Activated CD4-positive, alpha-beta T cell treated with anti-CD3 and anti-CD28 coated beads, Interleukin-2, Interleukin-4, amounts not matched to agents 100 ng/mL and 50 ng/mL, durations not matched to agents 16 hours and 8 hours (primary cell): Measurements from ENCODE around the gene CNOT10.

Experiments
- DNase-seq: peaks from one replicate; pipeline ENCODE4 v3.0.0-alpha.2; 2020; ENCODE audit warnings: low spot score

Gene CNOT10

DNA sequence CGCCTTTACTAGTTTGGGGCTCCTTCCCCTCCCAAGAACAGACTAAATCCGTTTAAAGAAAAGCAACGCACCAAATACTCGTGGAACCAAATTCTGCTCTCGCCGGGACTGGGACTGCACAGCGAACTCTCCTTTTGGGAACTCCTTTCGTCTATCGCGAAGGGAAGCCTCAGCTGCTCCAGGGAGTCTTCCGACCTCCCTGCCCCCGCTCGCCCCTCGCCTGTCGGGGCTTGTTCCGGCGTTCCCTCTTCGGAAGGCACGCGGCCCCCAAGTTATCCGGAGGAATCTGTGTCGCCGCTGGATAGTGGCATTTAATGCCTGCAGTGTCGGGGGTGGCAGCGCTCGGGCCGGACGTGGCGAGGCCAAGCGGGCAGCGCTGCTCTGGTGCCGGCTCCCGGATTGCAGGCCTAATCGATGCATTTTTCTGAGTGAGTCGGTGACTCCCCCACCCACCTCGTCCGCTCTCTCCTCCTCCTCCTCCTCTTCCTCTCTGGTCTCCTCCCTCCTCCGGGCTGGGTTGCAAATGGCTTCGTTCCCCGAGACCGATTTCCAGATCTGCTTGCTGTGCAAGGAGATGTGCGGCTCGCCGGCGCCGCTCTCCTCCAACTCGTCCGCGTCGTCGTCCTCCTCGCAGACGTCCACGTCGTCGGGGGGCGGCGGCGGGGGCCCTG, 132.7 kb downstream of the CNOT10 start, which contains the start of gene TRIM71:
Gene TRIM71, plus strand, starts transcription at position 440 of the 671 bp plus-strand sequence. Its CDS starts 84 bp downstream, at position 524.
- DNase-seq = peak; percentile 11

DNA sequence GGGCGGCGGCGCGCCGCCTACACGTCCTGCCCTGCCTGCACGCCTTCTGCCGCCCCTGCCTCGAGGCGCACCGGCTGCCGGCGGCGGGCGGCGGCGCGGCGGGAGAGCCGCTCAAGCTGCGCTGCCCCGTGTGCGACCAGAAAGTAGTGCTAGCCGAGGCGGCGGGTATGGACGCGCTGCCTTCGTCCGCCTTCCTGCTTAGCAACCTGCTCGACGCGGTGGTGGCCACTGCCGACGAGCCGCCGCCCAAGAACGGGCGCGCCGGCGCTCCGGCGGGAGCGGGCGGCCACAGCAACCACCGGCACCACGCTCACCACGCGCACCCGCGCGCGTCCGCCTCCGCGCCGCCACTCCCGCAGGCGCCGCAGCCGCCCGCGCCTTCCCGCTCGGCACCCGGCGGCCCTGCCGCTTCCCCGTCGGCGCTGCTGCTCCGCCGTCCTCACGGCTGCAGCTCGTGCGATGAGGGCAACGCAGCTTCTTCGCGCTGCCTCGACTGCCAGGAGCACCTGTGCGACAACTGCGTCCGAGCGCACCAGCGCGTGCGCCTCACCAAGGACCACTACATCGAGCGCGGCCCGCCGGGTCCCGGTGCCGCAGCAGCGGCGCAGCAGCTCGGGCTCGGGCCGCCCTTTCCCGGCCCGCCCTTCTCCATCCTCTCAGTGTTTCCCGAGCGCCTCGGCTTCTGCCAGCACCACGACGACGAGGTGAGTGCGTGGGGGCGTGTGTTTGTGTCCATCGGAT, 133.4 kb downstream of the CNOT10 start:
- no peak for DNase-seq

GRCh38 chr3:32818970-32819511, 134.1 kb downstream of the CNOT10 start:
- DNase-seq = no peak

GRCh38 chr3:32819551-32820348, 134.8 kb downstream of the CNOT10 start:
- DNase-seq = no peak

- DNase-seq = no peak
These were observed 135.4 kb downstream of the CNOT10 start for GRCh38 chr3:32820430-32820829.

DNA sequence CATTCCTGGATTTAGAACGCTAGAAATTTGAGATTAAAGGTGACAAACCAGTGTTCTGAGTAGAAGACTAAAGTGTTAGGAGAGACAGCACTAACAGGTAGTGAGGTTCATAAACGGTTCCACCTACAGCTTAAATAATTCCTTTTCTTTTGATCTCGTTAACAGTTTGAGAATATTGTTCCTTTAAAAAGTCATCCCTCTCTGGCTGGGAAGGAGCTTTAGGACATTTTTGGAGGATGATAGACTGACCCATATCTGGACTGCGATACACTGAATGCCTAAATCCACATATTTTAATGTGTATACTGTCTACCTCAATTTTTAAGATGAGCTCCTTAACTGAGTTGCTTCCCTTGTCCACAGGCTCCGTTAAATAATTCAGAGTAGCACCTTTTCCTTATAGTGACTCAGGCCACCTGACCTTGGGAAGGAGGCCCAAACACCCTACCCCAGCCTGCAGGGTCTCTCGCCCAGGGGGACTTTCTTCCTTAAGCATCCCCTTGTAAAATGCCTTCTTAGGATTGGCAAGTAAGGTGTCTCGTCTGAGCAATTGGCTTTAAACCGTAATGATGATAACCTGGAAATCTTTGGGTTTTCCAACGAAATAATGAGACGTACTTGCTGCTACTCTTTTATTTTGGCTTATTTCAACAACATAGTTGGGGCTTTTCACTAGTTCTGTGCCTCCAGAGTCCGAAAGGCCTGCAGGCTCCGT, 136.1 kb downstream of the CNOT10 start:
- DNase-seq = no peak

GRCh38 chr3:32821686-32822296, 136.8 kb downstream of the CNOT10 start:
- no peak for DNase-seq

DNA sequence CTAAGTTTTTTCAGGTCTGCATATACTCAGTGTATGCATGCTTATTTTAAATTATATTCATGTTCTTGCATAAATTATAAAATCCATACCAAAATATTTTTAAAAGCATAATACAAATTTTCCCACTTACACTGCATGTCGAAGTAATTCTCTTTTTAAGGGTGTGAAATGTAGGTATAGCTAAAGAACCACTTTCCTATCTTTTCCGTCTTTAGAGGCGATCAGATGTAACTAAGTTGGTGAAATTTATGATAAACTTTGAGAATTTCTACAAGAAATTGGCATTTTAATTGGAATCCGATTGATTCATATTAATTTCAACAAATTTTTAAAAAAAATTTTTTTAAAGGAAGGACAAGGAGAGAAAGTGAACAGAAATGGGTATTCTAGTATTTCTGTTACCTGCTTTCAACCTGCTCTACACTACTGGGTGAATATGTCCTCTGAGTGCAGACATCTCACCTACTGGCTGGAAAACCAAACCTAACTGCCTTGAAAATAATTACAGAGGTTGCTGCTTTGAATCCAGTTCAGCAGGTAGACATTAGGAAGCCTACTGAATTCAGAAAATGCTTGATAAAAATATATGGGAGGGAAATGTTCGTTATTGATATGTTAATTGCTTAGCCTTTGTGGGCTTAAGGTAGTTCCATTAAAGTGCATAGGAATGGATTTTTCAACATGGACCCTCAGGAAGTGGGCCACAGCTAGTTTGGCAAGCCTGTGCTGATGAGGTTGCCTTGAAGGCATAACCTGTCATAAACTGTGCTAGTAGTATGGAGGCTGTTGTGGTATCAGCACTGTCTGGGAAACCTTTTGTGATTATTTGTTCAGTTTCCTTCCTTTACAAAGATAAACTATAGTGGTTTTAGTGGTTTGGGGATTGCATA, 137.9 kb downstream of the CNOT10 start:
- no peak for DNase-seq
